ENCODE data around the gene OGFOD1. TPM values are rescaled to one million over a fixed set of nuclear protein-coding genes. Genes with fewer than 3 reads are reported as not detected.

OGFOD1 gene
- total and polyA plus RNA-seq, 9 of the 15 experiments (the other 6 are each of a cell fraction or from before 2014, with no cell fraction given) = 60.4 to 134 (median 85.8) TPM

GRCh38 chr16:56493815-56494214 is 42.5 kb downstream of the OGFOD1 start (continued):
- TF ChIP-seq IRF1 (CRISPR knock-in tag; IDR thresholded peaks at IDR 0.05; ENCODE audit: borderline replicate concordance) = no peak
- no peak for TF ChIP-seq XRCC5 (IDR thresholded peaks at IDR 0.05; ENCODE audit: low read depth, low read length)
- no peak for TF ChIP-seq NCOA4 (IDR thresholded peaks at IDR 0.05; ENCODE audit: partially characterized antibody)
- no peak for TF ChIP-seq ZNF3 (CRISPR knock-in tag; IDR thresholded peaks at IDR 0.05)
- TF ChIP-seq MAFK (IDR thresholded peaks at IDR 0.05; ENCODE audit: low read length) = peak; percentile 50; the same call in 1 of the 2 replicates
- no peak for TF ChIP-seq CHD4 (IDR thresholded peaks at IDR 0.05; ENCODE audit: insufficient read depth, insufficient replicate concordance, low read depth, low read length, poor library complexity, severe bottlenecking)
- TF ChIP-seq BACH1 (tag; IDR thresholded peaks at IDR 0.05) = peak; percentile 66; the same call in 1 of the 2 replicates
- TF ChIP-seq ZNF785 (CRISPR knock-in tag; IDR thresholded peaks at IDR 0.05) = no peak
- no peak for TF ChIP-seq GABPB2 (CRISPR knock-in tag; conservative IDR thresholded peaks at IDR 0.05)
- TF ChIP-seq UBTF (IDR thresholded peaks at IDR 0.05; ENCODE audit: borderline replicate concordance in 1 of 2, low read depth in 2 of 2, low read length in 2 of 2) = no peak
- TF ChIP-seq DNMT1 (IDR thresholded peaks at IDR 0.05) = no peak
- TF ChIP-seq C11orf30 (IDR thresholded peaks at IDR 0.05; ENCODE audit: low read depth) = peak; percentile 87
- no peak for TF ChIP-seq PKNOX1 (IDR thresholded peaks at IDR 0.05)
- TF ChIP-seq THAP12 (CRISPR knock-in tag; IDR thresholded peaks at IDR 0.05) = no peak
- no peak for TF ChIP-seq MYC (IDR thresholded peaks at IDR 0.05; ENCODE audit: low read depth, low read length)
- TF ChIP-seq MYC (CRISPR knock-in tag; IDR thresholded peaks at IDR 0.05; ENCODE audit: borderline replicate concordance, low read depth) = no peak
- TF ChIP-seq TRIM24 (IDR thresholded peaks at IDR 0.05) = no peak
- TF ChIP-seq DDX20 (tag; IDR thresholded peaks at IDR 0.05; ENCODE audit: low read depth) = no peak
- peak; percentile 88 for TF ChIP-seq NFE2 (IDR thresholded peaks at IDR 0.05; ENCODE audit: low read depth)
- peak; percentile 16; the same call in 1 of the 2 replicates for TF ChIP-seq SMARCA4 (IDR thresholded peaks at IDR 0.05)
- TF ChIP-seq ASH1L (IDR thresholded peaks at IDR 0.05; ENCODE audit: borderline replicate concordance, low read depth, partially characterized antibody) = no peak
- no peak for TF ChIP-seq RAD51 (IDR thresholded peaks at IDR 0.05; ENCODE audit: borderline replicate concordance, low read depth)
